Measurements from ENCODE around the gene MYRFL.

DNA sequence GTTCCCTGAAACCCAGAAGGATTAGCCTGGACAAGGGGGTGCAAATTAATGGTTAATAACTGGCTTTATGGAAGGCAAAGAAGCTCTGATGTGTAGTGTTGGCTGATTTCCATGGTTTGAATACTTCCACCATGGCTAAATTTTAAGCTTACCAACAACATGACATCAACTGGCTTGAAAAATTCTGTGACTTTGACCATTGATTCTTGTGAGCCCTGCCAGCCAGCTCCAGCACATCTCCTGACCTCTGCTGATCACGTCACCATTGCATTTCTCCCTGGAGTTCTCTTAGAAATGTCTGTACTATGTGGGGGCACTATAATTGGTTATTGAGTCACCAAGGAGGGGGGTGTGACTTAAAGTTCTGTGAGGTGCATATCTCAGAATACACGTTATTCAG lies 171.2 kb downstream of the MYRFL start:
- TF ChIP-seq, protein P1, sequence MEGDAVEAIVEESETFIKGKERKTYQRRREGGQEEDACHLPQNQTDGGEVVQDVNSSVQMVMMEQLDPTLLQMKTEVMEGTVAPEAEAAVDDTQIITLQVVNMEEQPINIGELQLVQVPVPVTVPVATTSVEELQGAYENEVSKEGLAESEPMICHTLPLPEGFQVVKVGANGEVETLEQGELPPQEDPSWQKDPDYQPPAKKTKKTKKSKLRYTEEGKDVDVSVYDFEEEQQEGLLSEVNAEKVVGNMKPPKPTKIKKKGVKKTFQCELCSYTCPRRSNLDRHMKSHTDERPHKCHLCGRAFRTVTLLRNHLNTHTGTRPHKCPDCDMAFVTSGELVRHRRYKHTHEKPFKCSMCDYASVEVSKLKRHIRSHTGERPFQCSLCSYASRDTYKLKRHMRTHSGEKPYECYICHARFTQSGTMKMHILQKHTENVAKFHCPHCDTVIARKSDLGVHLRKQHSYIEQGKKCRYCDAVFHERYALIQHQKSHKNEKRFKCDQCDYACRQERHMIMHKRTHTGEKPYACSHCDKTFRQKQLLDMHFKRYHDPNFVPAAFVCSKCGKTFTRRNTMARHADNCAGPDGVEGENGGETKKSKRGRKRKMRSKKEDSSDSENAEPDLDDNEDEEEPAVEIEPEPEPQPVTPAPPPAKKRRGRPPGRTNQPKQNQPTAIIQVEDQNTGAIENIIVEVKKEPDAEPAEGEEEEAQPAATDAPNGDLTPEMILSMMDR (conservative IDR thresholded peaks at IDR 0.05) = no peak
- TF ChIP-seq EZH2 (IDR thresholded peaks at IDR 0.05; ENCODE audit: low read depth) = no peak
